HCT116 (cell line): ENCODE measurements around the gene PALMD.

Source experiments
- EGR1 ChIP-seq: IDR thresholded peaks from 2 replicates; pipeline ENCODE4 v1.6.1; 2012; ENCODE audit warnings: low read depth
- EZH2 ChIP-seq: fragments of 200-600 bp; sonication (generic); IDR thresholded peaks from 2 replicates; pipeline ENCODE4 v1.6.1; 2017; ENCODE audit warnings: antibody characterized with exemption, mixed run types
- EZH2phosphoT487 ChIP-seq: fragments of 200-600 bp; IDR thresholded peaks from 2 replicates; pipeline ENCODE4 v1.6.1; 2018; ENCODE audit warnings: antibody characterized with exemption, borderline replicate concordance
- POLR2A ChIP-seq: IDR thresholded peaks from 2 replicates; pipeline ENCODE4 v1.7.0; 2011; ENCODE audit warnings: borderline replicate concordance; ENCODE audit not compliant: insufficient read depth, insufficient read length; ENCODE audit errors: extremely low read depth
- POLR2AphosphoS5 ChIP-seq: IDR thresholded peaks from 2 replicates; pipeline ENCODE4 v1.6.1; 2011; ENCODE audit warnings: mild to moderate bottlenecking, low read depth, low read length, moderate library complexity
- RAD21 ChIP-seq: IDR thresholded peaks from 2 replicates; pipeline ENCODE4 v1.6.1; 2012; ENCODE audit warnings: low read depth, mild to moderate bottlenecking
- REST ChIP-seq: IDR thresholded peaks from 2 replicates; pipeline ENCODE4 v1.6.1; 2012; ENCODE audit warnings: low read depth
- SIN3A ChIP-seq: IDR thresholded peaks from 2 replicates; pipeline ENCODE4 v1.6.1; 2012; ENCODE audit warnings: low read depth
- TCF7L2 ChIP-seq: IDR thresholded peaks from 2 replicates; pipeline ENCODE4 v1.7.0; 2011; ENCODE audit warnings: borderline replicate concordance, inconsistent platforms; ENCODE audit not compliant: insufficient read depth, insufficient read length; ENCODE audit errors: extremely low read depth
- YY1 ChIP-seq: IDR thresholded peaks from 2 replicates; pipeline ENCODE4 v1.6.1; 2011; ENCODE audit warnings: low read length, low read depth, moderate library complexity, mild to moderate bottlenecking; ENCODE audit not compliant: insufficient replicate concordance; ENCODE audit errors: extremely low read depth
- ZNF274 ChIP-seq: fragments of 200-500 bp; sonication (Bioruptor generic); IDR thresholded peaks from 2 replicates; pipeline ENCODE4 v1.6.1; 2014; ENCODE audit warnings: mild to moderate bottlenecking, low read depth, low read length, inconsistent platforms
- TF ChIP-seq, protein P1 (sequence below), 3 experiments: fragments of 200-600 bp in 1 of 3; sonication (generic) in 1 of 3; IDR thresholded peaks in 2 of 3; conservative IDR thresholded peaks in 1 of 3; 2 replicates each; pipeline ENCODE4 v1.5.1; 2012 to 2017; ENCODE audit warnings: low read depth in 2 of 3, low read length in 2 of 3, antibody characterized with exemption in 1 of 3, borderline replicate concordance in 1 of 3, control low read depth in 1 of 3, mild to moderate bottlenecking in 1 of 3, mixed read lengths in 1 of 3, mixed run types in 1 of 3, moderate library complexity in 1 of 3; ENCODE audit not compliant: insufficient read depth in 1 of 3
- TF ChIP-seq, protein P2 (sequence below): IDR thresholded peaks from 2 replicates; pipeline ENCODE4 v1.6.1; 2012

GRCh38 chr1:99660496-99660895 lies 14.6 kb downstream of the PALMD start:
- TF ChIP-seq REST (no peak), POLR2A (no peak), SIN3A (no peak), TCF7L2 (no peak), POLR2AphosphoS5 (no peak), ZNF274 (no peak), EGR1 (no peak), YY1 (no peak), EZH2phosphoT487 (no peak), EZH2 (no peak), RAD21 (no peak)
- TF ChIP-seq, protein P1, sequence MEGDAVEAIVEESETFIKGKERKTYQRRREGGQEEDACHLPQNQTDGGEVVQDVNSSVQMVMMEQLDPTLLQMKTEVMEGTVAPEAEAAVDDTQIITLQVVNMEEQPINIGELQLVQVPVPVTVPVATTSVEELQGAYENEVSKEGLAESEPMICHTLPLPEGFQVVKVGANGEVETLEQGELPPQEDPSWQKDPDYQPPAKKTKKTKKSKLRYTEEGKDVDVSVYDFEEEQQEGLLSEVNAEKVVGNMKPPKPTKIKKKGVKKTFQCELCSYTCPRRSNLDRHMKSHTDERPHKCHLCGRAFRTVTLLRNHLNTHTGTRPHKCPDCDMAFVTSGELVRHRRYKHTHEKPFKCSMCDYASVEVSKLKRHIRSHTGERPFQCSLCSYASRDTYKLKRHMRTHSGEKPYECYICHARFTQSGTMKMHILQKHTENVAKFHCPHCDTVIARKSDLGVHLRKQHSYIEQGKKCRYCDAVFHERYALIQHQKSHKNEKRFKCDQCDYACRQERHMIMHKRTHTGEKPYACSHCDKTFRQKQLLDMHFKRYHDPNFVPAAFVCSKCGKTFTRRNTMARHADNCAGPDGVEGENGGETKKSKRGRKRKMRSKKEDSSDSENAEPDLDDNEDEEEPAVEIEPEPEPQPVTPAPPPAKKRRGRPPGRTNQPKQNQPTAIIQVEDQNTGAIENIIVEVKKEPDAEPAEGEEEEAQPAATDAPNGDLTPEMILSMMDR (IDR thresholded peaks at IDR 0.05 in 2 of 3, conservative IDR thresholded peaks at IDR 0.05 in 1 of 3; ENCODE audit: borderline replicate concordance in 1 of 3, insufficient read depth in 1 of 3, low read depth in 2 of 3, low read length in 2 of 3): no peak
- TF ChIP-seq, protein P2, sequence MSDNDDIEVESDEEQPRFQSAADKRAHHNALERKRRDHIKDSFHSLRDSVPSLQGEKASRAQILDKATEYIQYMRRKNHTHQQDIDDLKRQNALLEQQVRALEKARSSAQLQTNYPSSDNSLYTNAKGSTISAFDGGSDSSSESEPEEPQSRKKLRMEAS: no peak
